Testis (tissue), 2 donors: Measurements from ENCODE around the gene FRG2B.

ENCODE experiments used
- POLR2A ChIP-seq: fragments of 450-650 bp; IDR thresholded peaks from one replicate; pipeline ENCODE4 v1.6.1; 2017; ENCODE audit warnings: antibody characterized with exemption, mild to moderate bottlenecking, moderate library complexity
- TF ChIP-seq, protein P1 (sequence below), 3 experiments: fragments of 450-650 bp in 2 of 3; fragments of 200-600 bp in 1 of 3; sonication (generic) in 1 of 3; IDR thresholded peaks; one replicate each; pipeline ENCODE4 v1.5.1; 2016 to 2019; ENCODE audit warnings: antibody characterized with exemption in 3 of 3, mild to moderate bottlenecking in 2 of 3, moderate library complexity in 1 of 3

- TF ChIP-seq, protein P1, sequence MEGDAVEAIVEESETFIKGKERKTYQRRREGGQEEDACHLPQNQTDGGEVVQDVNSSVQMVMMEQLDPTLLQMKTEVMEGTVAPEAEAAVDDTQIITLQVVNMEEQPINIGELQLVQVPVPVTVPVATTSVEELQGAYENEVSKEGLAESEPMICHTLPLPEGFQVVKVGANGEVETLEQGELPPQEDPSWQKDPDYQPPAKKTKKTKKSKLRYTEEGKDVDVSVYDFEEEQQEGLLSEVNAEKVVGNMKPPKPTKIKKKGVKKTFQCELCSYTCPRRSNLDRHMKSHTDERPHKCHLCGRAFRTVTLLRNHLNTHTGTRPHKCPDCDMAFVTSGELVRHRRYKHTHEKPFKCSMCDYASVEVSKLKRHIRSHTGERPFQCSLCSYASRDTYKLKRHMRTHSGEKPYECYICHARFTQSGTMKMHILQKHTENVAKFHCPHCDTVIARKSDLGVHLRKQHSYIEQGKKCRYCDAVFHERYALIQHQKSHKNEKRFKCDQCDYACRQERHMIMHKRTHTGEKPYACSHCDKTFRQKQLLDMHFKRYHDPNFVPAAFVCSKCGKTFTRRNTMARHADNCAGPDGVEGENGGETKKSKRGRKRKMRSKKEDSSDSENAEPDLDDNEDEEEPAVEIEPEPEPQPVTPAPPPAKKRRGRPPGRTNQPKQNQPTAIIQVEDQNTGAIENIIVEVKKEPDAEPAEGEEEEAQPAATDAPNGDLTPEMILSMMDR (IDR thresholded peaks at IDR 0.05), result no peak
- no peak for TF ChIP-seq POLR2A
Observed at GRCh38 chr10:133613699-133614098, 12.9 kb downstream of the FRG2B start.
